ENCODE measurements around the gene PMFBP1. TPM values are rescaled to one million over a fixed set of nuclear protein-coding genes. Genes with fewer than 3 reads are reported as not detected.
A peak's percentile ranks its signal among the peaks of the same experiment; 100 is the strongest.

Gene PMFBP1
- total RNA-seq, 2 experiments from 2014 or later = 1.4 to 1.6 TPM

DNA sequence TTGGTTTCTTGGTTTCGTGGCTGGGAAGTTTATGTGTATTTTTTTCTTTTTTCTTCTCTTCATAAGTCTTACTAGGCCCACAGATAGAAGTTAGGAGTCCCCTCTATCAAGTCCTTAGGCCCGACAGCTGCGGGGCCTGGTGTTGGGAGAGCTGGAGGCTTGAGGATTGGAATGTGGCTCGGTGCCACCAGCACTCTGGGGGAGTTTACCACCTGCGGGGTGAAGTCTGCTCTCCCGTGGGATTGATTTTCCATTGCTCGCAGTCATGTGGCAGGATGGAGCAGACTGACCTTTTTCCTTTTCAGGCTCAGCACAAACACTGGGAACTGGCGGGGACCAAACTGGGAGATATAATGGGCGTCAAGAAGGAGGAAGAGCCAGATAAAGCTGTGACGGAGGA is 70.8 kb downstream of the PMFBP1 start:
- TF ChIP-seq, protein P1, sequence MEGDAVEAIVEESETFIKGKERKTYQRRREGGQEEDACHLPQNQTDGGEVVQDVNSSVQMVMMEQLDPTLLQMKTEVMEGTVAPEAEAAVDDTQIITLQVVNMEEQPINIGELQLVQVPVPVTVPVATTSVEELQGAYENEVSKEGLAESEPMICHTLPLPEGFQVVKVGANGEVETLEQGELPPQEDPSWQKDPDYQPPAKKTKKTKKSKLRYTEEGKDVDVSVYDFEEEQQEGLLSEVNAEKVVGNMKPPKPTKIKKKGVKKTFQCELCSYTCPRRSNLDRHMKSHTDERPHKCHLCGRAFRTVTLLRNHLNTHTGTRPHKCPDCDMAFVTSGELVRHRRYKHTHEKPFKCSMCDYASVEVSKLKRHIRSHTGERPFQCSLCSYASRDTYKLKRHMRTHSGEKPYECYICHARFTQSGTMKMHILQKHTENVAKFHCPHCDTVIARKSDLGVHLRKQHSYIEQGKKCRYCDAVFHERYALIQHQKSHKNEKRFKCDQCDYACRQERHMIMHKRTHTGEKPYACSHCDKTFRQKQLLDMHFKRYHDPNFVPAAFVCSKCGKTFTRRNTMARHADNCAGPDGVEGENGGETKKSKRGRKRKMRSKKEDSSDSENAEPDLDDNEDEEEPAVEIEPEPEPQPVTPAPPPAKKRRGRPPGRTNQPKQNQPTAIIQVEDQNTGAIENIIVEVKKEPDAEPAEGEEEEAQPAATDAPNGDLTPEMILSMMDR (IDR thresholded peaks at IDR 0.05) = no peak
- Histone ChIP-seq H3K4me1 (ENCODE audit: insufficient read depth, low read length) (no peaks in the 10 kb centered on the region), H3K27ac (ENCODE audit: low read depth in 1 of 2, low read length in 2 of 2) (no peak overlapping the region), H3K36me3 (ENCODE audit: insufficient read depth, low read length) (peaks cover 98% of the 10 kb centered on the region), H3K4me3 (ENCODE audit: low read length) (no peak overlapping the region), H3K27me3 (ENCODE audit: control insufficient read depth in 1 of 2, insufficient read depth in 2 of 2, low read length in 2 of 2) (no peaks in the 10 kb centered on the region), H3K9me3 (ENCODE audit: control insufficient read depth in 1 of 2, insufficient read depth in 1 of 2, low read length in 2 of 2) (no peaks in the 10 kb centered on the region)
- no peaks in the 10 kb centered on the region for H3K27me3 Mint-ChIP-seq
- intact Hi-C loops (cut with DNase I, micrococcal nuclease) = no loop called here
- DNase-seq (no peak), ATAC-seq (ENCODE audit: poor library complexity) (no peak)
- H3K36me3 Mint-ChIP-seq (ENCODE audit: low read depth) = peaks cover 100% of the 10 kb centered on the region
- no peak overlapping the region for H3K27ac Mint-ChIP-seq
- ChIA-PET CTCF (no interaction called here), POLR2A (no interaction called here)
- H3K9me3 Mint-ChIP-seq = no peaks in the 10 kb centered on the region
- H3K4me1 Mint-ChIP-seq (ENCODE audit: low read depth) = peaks cover 15% of the 10 kb centered on the region
- H3K4me3 Mint-ChIP-seq = no peak overlapping the region

DNA sequence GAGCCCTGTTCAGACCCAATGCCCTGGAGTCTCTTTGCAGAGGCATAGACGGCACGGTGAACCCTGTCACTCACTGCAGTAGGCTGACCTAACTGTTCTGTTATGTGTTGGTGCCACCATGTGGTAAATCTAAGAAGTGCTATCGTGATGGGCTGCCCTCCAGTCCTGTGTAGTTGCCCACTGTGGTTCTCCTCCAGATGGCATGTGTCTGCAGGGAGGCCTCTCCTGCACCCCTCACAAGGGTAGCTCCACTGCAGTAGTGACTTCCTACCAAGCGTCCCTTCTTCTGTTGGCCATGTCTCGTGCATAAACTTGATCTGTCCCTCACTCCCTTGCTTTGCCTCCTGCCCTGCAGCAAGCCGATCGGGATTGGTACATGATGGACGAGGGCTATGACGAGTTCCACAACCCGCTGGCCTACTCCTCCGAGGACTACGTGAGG is 72.6 kb downstream of the PMFBP1 start:
- ATAC-seq (ENCODE audit: poor library complexity) = peak; percentile 90
- peak in 11 of 14 experiments; percentile 9 to 68 (median 20) for DNase-seq
- H3K9me3 ChIP-seq (ENCODE audit: control insufficient read depth in 1 of 2, insufficient read depth in 1 of 2, low read length in 2 of 2) = no peaks in the 10 kb centered on the region
- Mint-ChIP-seq H3K27ac (no peak overlapping the region), H3K36me3 (ENCODE audit: low read depth) (peaks cover 90% of the 10 kb centered on the region), H3K27me3 (no peaks in the 10 kb centered on the region), H3K4me3 (no peak overlapping the region), H3K4me1 (ENCODE audit: low read depth) (peaks cover 30% of the 10 kb centered on the region), H3K9me3 (no peaks in the 10 kb centered on the region)
- no peak overlapping the region for H3K27ac ChIP-seq (ENCODE audit: low read depth in 1 of 2, low read length in 2 of 2)
- POLR2A ChIA-PET = no interaction called here
- H3K27me3 ChIP-seq (ENCODE audit: control insufficient read depth in 1 of 2, insufficient read depth in 2 of 2, low read length in 2 of 2) = no peaks in the 10 kb centered on the region
- peaks cover 10% of the 10 kb centered on the region for H3K4me1 ChIP-seq (ENCODE audit: insufficient read depth, low read length)
- no peak overlapping the region for H3K4me3 ChIP-seq (ENCODE audit: low read length)
- CTCF ChIA-PET = no interaction called here
- peaks cover 84% of the 10 kb centered on the region for H3K36me3 ChIP-seq (ENCODE audit: insufficient read depth, low read length)
- intact Hi-C loops (cut with DNase I, micrococcal nuclease) = loop anchor here (1.0 to 10.0 kb wide), 4 partner anchors 33 to 565 kb away; partner anchors contain the start of gene PHLPP2 (in 1 of the 2)
- TF ChIP-seq, protein P1 (IDR thresholded peaks at IDR 0.05) = peak; percentile 45

DNA sequence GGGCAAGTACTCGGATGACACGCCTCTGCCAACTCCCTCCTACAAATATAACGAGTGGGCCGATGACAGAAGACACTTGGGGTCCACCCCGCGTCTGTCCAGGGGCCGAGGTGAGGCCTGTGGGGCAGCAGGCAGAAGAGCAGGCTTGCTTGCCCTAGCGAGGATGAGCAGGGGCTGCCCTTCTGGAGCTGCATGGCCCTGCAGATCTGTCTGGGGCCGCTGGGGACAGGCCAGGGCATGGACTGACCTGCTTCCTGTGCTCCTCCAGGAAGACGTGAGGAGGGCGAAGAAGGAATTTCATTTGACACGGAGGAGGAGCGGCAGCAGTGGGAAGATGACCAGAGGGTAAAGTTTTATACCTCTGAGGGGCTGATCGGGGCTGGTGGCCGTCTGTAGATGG is 73.0 kb downstream of the PMFBP1 start:
- Mint-ChIP-seq H3K27me3 (no peaks in the 10 kb centered on the region), H3K9me3 (no peaks in the 10 kb centered on the region), H3K4me3 (no peak overlapping the region), H3K4me1 (ENCODE audit: low read depth) (peaks cover 34% of the 10 kb centered on the region), H3K36me3 (ENCODE audit: low read depth) (peaks cover 90% of the 10 kb centered on the region), H3K27ac (no peak overlapping the region)
- no peak overlapping the region for H3K27ac ChIP-seq (ENCODE audit: low read depth in 1 of 2, low read length in 2 of 2)
- ATAC-seq (ENCODE audit: poor library complexity) = peak; percentile 4
- POLR2A ChIA-PET = no interaction called here
- intact Hi-C loops (cut with DNase I, micrococcal nuclease) = loop anchor here (1.0 to 10.0 kb wide), 4 partner anchors 33 to 566 kb away; partner anchors contain the start of gene PHLPP2 (in 1 of the 2)
- CTCF ChIA-PET = no interaction called here
- TF ChIP-seq, protein P1 (IDR thresholded peaks at IDR 0.05) = no peak
- H3K4me1 ChIP-seq (ENCODE audit: insufficient read depth, low read length) = peaks cover 14% of the 10 kb centered on the region
- no peaks in the 10 kb centered on the region for H3K27me3 ChIP-seq (ENCODE audit: control insufficient read depth in 1 of 2, insufficient read depth in 2 of 2, low read length in 2 of 2)
- DNase-seq = no peak
- H3K4me3 ChIP-seq (ENCODE audit: low read length) = no peak overlapping the region
- H3K36me3 ChIP-seq (ENCODE audit: insufficient read depth, low read length) = peaks cover 79% of the 10 kb centered on the region
- H3K9me3 ChIP-seq (ENCODE audit: control insufficient read depth in 1 of 2, insufficient read depth in 1 of 2, low read length in 2 of 2) = no peaks in the 10 kb centered on the region

Measured in CD4-positive, alpha-beta T cell (primary cell).